ENCODE results near the gene PACSIN2. TPM values are rescaled to one million over a fixed set of nuclear protein-coding genes. Genes with fewer than 3 reads are reported as not detected.

PACSIN2 gene
- total RNA-seq, 1 donor, result 59.5 TPM

GRCh38 chr22:42871146-42872050 is 143.6 kb downstream of the PACSIN2 start:
- DNase-seq (ENCODE audit: low read depth in 2 of 3, low spot score in 2 of 3), result no peak

- DNase-seq (ENCODE audit: low read depth in 2 of 3, low spot score in 2 of 3), result no peak
These were observed 145.0 kb downstream of the PACSIN2 start for GRCh38 chr22:42869888-42870480.

GRCh38 chr22:42869463-42869862 is 145.5 kb downstream of the PACSIN2 start:
- no peak for DNase-seq (ENCODE audit: low read depth in 2 of 3, low spot score in 2 of 3)

DNA sequence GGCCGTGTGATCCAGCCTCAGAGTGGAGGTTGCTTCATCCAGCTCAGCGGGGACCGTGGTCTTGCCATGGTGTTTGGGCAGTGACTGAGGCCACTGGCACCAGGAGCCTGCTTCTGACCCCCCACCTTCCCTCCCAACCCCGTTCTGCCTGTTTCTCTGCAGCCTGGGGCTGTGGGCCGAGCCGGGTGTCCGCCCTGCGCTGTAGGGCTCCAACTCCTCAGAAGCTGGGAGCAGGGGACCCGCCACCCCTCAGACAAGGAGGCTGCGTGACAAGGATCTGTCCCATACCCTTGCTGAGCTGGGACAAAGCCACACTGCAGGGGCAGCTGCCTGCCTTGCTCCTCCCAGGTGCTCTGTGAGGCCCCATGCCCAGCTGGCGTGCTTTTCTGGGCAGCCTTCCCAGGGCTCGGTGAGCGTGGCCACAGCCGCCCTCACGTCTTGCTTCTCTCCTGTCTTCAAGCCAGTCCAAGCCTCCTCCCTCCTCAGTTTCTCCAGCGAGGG is 146.1 kb downstream of the PACSIN2 start:
- no peak for DNase-seq (ENCODE audit: low read depth in 2 of 3, low spot score in 2 of 3)

- DNase-seq (ENCODE audit: low read depth in 2 of 3, low spot score in 2 of 3), result no peak
These were observed 148.8 kb downstream of the PACSIN2 start for GRCh38 chr22:42866100-42866499.

DNA sequence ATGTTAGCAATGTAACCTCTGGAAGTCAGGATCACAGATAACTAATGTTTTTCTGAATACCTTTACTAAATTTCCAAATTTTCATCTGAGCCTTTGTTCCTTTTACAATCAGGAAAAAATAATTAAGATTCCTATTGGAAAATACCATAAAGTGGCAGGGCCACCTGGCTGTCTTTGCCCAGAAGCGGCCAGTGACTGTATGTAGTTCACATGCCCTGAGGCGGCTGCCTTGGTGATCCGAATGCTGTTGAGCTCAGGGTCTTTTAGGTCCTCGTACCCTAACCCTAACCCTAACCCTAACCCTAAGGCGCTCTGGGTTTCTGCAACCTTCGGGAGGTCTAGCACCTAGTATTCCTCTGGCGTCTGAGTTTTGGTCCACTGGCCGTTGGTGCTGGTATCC is 149.4 kb downstream of the PACSIN2 start:
- DNase-seq (ENCODE audit: low read depth in 2 of 3, low spot score in 2 of 3), result no peak

DNA sequence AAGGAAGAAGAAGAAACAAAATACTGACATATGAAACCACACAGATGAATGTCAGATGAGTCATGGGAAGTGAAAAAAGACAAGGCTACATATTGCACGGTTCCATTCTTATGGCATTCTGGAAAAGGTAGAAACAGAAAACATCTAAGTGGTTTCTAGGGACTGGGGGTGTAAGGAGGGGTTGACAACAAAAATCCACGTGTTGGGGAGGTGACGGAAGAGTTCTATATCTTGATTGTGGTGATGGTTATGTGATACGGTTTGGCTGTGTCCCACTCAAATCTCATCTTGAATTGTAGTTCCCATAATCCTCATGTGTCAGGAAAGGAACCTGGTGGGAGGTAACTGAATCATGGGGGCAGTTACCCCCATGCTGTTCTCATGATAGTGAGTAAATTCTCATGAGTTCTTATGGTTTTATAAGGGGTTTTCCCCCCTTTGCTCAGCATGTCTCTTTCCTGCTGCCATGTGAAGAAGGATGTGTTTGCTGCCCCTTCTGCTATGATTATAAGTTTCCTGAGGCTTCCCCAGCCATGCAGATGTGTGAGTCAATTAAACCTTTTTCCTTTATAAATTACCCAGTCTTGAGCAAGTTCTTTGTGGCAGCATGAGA is 151.5 kb downstream of the PACSIN2 start:
- DNase-seq (ENCODE audit: low read depth in 2 of 3, low spot score in 2 of 3), result peak in 2 of 3 donors; percentile 45 to 48

- DNase-seq (ENCODE audit: low read depth in 2 of 3, low spot score in 2 of 3), result no peak
These were observed 152.8 kb downstream of the PACSIN2 start for GRCh38 chr22:42862045-42862734.

GRCh38 chr22:42860968-42861367 is 154.0 kb downstream of the PACSIN2 start:
- DNase-seq (ENCODE audit: low read depth in 2 of 3, low spot score in 2 of 3), result peak in 2 of 3 donors; percentile 18 to 55

GRCh38 chr22:42857845-42858481 is 157.0 kb downstream of the PACSIN2 start:
- DNase-seq (ENCODE audit: low read depth in 2 of 3, low spot score in 2 of 3), result no peak

DNA sequence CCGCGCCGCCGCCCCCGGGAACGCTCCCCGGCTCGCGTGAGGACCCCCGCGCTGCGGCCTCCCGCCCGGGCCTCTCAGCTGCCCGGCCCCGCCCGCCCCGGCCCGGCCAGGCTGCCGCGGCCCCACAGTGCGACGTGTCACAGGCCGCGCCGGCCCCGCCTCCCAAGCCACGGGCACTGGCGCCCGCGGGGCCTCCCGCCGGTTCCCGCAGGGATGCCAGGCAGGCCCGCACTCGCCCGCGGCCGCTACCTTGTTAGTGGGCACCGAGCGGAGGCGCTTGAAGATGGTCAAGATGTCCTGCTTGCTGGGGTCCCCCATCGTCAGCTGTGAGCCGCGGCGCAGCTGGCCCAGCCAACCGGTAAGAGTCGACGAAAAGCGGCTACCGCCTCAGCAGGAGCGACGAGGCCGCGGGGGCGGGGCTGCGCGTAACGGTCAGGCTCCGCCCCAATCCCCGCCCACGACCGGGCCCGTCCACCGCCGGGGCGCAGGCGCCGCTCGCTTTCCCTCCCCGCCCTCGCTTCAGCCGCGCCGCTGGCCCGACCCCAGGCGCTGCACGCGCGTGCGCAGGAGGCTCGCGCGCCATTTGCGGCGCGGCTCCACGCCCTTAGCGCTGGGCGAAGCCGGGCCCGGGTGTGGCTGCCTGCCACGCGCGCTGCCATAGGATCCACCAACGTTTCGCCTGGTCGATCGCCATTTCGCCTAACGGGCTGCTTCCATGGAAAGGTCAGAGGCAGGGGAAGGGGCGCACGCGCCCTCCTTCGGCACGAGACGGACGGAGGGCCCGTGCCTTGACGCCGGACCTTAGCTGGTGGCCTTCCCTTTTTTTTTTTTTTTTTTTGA is 157.9 kb downstream of the PACSIN2 start, which contains the start of gene ARFGAP3:
ARFGAP3 (minus strand) TSS at position 409 of the 840 bp plus-strand sequence; CDS start at position 318, 91 bp downstream.
- DNase-seq (ENCODE audit: low read depth in 2 of 3, low spot score in 2 of 3), result peak; percentile 94 to 97 (median 94)

GRCh38 chr22:42856179-42856864 is 158.6 kb downstream of the PACSIN2 start:
- peak; percentile 24 to 54 (median 47) for DNase-seq (ENCODE audit: low read depth in 2 of 3, low spot score in 2 of 3)

DNA sequence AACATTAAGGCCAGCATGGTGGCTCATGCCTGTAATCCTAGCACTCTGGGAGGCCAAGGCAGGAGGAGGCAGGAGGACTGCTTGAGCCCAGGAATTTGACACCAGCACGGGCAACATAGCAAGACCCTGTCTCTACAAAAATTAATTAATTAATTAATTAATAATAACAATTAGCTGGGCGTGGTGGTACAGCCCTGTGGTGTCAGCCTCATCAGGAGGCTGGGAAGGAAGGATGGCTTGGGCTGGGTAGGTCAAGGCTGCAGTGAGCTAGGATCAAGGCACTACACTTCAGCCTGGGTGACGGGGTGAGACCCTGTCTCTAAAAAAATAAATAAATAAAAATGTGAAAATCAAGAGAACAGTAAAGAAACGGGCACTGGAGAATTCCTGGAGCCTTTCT is 159.2 kb downstream of the PACSIN2 start:
- no peak for DNase-seq (ENCODE audit: low read depth in 2 of 3, low spot score in 2 of 3)

DNA sequence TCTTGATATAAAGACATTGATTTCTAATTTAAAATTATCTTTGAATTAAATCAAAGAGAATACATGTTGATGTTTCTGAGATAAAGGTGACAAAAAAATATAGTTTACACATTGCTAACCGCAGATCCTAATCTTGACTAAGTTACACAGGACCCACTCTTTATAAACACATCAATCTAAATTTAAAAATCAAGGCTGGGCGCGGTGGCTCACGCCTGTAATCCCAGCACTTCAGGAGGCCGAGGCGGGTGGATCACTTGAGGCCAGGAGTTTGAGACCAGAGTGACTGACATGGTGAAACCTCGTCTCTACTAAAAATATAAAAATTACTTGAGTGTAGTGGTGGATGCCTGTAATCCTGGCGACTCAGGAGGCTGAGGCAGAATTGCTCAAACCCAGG is 159.7 kb downstream of the PACSIN2 start:
- DNase-seq (ENCODE audit: low read depth in 2 of 3, low spot score in 2 of 3), result no peak

GRCh38 chr22:42848941-42849550 is 165.9 kb downstream of the PACSIN2 start:
- DNase-seq (ENCODE audit: low read depth in 2 of 3, low spot score in 2 of 3), result no peak

DNA sequence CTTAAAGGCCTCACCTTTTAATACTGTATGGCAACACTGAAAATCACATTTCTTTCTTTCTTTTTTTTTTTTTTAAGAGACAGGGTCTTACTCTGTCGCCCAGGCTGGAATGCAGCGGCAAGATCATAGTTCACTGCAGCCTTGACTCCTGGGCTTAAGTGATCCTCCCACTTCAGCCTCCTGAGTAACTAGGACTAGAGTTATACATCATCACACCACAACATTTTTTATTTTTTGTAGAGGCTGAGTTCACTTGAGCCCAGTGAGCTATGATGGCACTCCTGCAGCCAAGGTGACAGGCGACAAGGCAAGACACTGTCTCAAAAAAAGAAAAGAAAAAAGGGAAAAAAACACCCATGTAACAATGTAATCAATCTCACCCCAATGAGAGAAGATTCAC is 167.8 kb downstream of the PACSIN2 start:
- no peak for DNase-seq (ENCODE audit: low read depth in 2 of 3, low spot score in 2 of 3)

GRCh38 chr22:42844756-42845155 is 170.2 kb downstream of the PACSIN2 start:
- no peak for DNase-seq (ENCODE audit: low read depth in 2 of 3, low spot score in 2 of 3)

DNA sequence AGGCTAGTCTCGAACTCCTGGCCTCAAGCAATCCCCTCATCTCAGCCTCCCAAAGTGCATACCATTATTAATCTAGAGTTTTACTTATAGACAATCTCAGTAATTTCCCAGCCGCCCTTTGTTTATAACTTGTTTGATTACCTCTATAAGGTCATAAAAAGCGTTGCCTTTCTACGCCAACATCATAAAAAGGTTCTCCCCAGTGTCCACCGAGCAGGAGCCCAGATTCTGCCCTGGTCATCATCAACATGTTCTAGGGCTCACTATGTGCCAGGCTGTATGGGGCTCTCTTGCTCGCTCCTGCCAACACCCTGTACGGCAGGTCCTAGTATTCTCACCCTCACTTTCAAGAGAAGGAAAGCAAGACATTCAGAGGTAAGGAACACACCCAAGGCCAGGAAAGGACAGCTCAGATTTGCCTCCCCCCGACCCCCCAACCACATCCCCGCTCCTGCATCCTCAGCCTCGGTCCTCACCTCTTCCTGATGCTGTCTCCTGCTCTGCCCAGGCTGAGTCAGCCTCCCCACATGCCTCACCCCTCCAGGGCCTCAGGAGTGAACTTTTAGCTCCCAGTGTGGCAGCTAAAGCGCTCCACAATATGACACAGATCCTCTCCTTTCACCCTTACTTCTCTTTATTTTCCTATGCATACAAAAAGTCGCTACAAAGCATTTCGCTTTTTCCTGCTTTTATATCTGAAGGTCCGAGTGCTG is 172.1 kb downstream of the PACSIN2 start:
- DNase-seq (ENCODE audit: low read depth in 2 of 3, low spot score in 2 of 3), result no peak

All from hematopoietic multipotent progenitor cell (in vitro differentiated cells).